Activated effector memory CD4-positive, alpha-beta T cell treated with anti-CD3 and anti-CD28 coated beads, Interleukin-2, amount 50 U/mL, for 16 hours (primary cell): Measurements from ENCODE around the gene MYLK4.

Experiments
- DNase-seq: peaks from one replicate; pipeline ENCODE4 v3.0.0-alpha.2; 2020

Gene MYLK4

DNA sequence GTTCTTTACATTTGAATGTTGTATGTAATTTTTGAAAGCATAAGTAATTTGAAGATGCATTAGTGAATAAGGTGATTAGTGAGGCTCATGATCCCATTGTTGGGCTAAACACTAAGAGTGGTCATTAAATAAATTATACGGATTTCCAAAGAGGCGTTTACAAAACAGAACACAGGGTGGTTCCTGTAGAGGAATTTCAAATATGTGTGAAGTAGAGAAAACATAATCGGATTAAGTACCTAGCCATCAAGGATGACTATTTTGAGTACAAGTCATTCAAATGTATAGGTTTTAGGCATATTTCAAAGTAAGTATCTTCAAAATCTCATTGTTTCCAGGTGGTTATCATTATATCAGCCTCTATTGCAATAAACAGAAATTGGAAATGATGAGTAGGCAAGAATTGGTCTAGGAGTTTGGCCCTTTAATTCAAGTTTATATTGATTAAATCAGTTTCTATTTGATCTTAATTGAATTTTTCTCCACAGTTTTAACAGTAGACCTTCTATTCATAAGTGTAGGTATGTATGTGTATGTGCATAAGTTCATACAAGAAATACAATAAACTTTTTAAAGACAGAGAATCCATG, 94.8 kb downstream of the MYLK4 start:
- DNase-seq: no peak

DNA sequence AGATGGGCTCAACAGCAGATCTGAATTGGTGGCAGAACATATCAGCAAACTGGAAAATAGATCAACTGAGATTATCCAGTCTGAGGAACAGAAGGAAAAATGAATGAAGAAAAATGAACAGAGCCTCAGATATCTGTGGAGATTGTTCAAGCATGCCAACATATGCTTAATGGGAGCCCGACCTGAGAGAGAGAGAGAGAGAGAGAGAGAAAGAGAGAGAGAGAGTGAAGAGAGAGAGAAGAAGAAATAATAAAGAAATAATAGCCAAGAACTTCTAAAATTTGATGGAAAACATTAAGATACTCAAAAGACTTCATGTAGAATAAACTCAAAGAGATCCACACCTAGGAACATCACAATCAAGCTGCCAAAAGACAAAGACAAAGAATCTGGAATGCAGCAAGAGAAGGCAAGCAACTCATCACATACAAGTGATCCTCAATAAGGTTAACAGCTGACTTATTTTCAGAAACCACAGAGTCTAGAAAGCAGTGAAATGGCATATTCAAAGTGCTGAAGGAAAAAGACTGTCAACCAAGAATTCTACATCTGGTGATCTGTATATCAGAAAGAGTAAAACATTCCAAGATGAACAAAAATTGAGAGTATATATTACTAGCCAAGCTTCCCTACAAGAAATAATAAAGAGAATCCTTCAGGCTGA, 97.2 kb downstream of the MYLK4 start:
- no peak for DNase-seq

DNA sequence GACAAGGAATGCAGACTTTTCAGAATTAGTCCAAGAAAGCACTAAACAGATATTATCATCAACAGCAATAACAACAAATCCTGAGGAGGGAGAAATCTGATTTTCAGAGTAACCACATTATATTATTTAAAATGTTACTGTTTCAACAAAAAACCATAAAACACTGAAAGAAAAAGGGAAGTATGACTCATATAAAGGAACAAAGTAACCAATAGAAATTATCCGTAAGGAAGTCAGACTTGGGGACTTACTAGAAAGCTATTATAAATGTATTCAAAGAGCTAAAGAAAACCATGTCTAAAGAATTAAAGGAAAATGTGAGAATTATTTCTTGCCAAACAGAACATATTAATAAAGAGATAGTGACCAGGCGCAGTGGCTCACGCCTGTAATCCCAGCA, 98.1 kb downstream of the MYLK4 start:
- DNase-seq: no peak

- DNase-seq: no peak
Measured at GRCh38 chr6:2651961-2652360, 98.8 kb downstream of the MYLK4 start.

DNA sequence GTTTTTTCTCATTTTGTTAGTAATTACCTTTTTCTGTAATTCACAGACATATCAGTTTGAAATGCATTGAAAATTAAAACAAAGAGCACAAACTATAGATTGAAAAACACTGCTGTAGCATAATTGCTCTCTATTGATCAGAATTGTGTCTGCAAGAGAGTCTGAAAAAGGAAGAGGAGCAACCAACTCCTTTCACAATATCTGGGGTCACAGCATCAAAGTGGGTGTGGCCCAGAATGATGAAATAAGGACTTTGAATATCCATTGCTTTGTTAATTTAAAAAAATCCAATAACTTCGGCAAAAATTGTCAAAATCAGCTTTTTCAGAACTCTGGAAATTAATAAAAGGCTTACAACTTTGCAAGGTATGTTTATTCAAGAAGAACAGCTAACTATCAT, 99.2 kb downstream of the MYLK4 start:
- no peak for DNase-seq

DNA sequence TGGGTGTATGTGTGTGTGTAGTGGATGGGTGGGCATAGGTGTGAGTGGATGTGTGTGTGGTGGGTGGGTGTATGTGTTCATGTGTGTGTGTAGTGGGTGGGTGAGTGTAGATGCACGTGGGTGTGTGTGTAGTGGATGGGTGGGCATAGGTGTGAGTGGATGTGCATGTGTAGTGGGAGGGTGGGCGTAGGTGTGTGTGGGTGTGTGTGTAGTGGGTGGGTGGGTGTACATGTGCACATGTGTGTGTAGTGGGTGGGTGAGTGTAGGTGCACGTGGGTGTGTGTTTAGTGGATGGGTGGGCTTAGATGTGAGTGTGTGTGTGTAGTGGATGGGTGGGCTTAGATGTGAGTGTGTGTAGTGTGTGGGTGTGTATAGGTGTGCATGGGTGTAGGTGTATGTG, 104.4 kb downstream of the MYLK4 start:
- DNase-seq: no peak

GRCh38 chr6:2643935-2644539, 106.7 kb downstream of the MYLK4 start:
- DNase-seq: no peak

DNA sequence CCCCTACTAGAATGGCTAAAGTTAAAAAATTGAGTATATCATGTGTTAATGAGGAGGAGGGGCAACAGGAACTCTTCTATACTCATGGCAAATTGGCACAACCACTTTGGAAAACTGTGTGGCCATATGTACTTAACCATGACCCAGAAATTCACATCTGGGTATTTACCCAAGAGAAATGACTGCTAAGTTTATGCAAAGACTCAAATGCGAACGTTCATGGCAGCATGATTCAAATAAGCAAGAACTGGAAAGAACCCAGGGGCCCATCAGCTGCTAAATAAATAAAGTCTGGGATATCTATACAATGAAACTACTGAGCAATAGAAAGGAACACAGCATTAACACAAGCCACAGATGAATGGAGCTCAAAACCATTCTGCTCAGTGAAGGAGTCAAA, 107.6 kb downstream of the MYLK4 start:
- DNase-seq: no peak

- DNase-seq: no peak
Measured at GRCh38 chr6:2641044-2641725, 109.5 kb downstream of the MYLK4 start.

DNA sequence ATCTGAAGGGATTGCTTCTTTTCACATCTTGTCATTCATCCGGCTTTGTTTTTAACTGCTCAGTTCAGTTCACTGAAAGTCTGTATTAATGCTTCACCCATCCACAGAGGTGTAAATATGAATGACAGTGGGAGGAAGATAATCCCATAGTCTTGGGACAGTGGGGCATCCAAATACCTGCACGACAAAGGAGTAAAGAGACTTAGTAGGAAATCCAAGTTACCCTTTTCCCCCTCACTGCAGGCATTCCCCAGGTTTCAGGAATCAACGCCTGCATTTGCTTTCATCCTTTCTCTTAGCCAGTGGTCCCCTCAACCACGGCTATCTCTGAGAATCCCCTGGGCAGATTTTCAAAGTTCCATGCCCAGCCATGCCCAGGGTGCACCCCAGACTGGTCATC, 110.2 kb downstream of the MYLK4 start:
- DNase-seq: no peak

DNA sequence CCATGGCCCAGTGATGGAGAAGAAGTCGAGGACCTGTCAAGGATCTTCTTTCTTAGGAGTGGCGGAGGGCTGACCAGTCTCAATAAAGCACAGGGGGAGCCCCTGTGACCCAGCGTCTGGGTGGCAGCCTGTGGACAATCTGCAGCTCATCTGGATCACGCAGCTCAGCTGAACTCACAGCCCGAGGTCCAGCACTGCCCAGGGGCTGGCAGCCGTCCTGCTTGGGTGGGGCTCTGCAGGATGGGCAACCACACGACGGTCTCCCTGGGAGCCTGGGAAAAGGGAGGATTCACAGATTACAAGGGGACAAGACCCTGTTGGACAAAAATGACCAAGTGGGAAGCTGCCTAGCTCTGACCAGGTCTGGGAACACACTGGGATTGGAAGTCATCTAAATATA, 110.8 kb downstream of the MYLK4 start:
- no peak for DNase-seq

DNA sequence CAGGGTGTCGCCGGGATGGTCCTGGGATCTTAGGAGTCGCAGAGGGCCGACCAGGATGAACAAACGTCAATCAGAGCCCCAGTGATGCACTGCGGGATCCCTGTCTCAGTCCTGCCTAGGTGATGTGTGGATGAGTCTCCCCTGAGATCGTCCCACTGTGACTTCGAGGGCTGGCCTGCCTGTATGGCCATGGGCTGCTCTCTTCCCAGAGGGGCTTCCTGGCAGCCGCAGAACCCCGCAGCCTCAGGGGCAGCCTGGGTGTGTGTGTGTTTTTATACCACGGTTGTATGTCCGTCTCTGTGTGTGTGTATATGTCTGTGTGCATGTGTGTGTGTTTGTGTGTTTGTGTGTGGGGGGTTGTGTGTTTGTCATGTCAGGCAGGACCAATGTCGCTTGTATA, 111.6 kb downstream of the MYLK4 start:
- DNase-seq: no peak

- DNase-seq: no peak
Measured at GRCh38 chr6:2636672-2637071, 114.0 kb downstream of the MYLK4 start.

DNA sequence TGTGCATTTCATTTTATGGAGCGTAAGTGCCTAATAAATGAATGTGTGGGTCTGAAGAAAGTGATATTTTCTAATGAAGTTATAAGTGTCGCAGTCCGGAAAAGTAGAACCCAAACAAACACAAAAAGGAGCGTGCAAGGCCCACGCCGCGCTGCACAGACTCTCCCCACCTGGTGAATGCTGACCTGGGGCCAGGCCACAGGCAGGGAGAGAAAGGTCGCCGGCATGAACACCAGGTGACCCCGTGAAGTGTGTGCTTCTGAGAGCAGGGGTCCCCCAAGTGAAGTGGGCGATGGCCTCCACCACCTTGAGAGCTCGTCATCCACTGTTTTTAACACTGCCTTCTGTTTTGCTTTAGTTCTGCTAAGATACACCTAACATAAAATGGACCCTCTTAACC, 114.8 kb downstream of the MYLK4 start:
- no peak for DNase-seq

- DNase-seq: peak; percentile 94
Measured at GRCh38 chr6:2634139-2634964, 116.4 kb downstream of the MYLK4 start.

- no peak for DNase-seq
Measured at GRCh38 chr6:2633736-2634135, 117.0 kb downstream of the MYLK4 start.

DNA sequence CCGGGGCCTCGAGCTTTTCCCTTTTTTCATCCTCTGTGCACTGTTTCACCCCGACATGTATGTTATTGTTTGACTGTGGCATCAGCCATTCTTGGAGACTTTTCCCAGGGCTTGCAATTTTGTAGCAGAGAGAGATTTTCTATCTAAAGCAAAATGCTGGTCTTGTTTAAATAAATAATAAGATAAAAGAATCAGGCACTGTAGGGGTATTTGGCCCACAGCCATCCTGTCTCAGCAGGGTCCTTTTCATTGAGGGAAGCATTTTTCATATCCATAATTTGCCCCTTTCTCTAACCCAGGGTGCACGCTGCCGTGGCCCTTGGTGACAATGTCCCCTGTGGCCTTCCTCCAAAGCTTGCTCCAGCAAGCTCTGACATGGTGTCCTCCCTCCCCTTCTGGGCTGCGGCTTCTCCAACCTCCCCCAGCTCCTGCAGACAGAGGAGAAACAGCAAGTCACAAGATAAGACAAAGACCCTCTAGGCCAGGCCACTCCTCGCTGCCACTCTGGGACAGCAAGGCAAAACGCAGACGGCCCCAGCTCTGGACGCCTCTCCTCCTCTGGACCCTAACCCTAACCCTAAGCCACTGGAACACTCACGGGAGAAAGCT, 117.6 kb downstream of the MYLK4 start:
- no peak for DNase-seq

DNA sequence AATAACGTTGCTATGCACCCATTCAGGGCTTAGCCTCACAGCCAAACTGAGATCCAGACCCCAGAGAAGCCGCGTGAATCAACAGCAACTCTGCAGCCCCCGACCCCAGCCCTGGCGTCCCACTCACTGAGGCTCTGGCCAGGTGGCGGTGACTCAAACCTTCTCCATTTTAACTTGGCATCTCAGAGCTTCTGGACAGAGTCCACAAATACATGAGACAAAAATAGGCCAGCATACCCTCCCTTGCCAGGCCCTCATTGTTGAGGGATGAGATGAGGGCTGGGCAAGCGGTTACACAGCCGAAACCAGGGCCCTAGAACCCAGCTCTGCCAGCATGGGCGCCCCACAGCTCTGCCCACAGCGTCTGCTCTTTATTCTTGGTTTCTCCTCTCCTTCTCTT, 118.4 kb downstream of the MYLK4 start:
- DNase-seq: no peak

- DNase-seq: no peak
Measured at GRCh38 chr6:2630891-2631571, 119.7 kb downstream of the MYLK4 start.

DNA sequence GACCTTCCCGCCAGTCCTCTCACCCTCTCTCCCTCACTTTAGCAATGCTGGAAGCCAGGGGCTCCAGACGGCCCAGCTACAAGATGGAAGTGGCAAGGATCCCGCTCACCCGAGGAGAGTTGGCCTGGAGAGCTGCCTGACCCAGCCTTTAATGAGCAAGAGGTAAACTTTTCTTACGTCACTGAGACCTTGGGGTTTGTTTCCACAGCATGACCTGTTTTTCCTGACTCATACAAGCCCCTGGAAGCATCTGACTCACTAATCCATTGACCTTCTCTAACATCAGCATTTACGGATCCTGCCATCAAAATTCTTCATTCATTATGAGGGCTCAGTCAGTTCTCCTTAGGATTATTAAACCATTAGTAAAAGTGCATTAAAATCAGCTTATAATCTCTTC, 120.4 kb downstream of the MYLK4 start:
- DNase-seq: no peak

- no peak for DNase-seq
Measured at GRCh38 chr6:2626401-2626800, 124.3 kb downstream of the MYLK4 start.

GRCh38 chr6:2625581-2625980, 125.1 kb downstream of the MYLK4 start:
- DNase-seq: no peak
